Right lobe of liver (tissue), 4 donors: ENCODE results near the gene METTL26.

ENCODE experiments used
- POLR2A ChIP-seq: fragments of 450-650 bp; IDR thresholded peaks from one replicate; pipeline ENCODE4 v1.6.1; 2017; ENCODE audit warnings: antibody characterized with exemption, mild to moderate bottlenecking
- TF ChIP-seq, protein P1 (sequence below), 4 donors: fragments of 200-600 bp in 3 of 4; fragments of 450-650 bp in 1 of 4; IDR thresholded peaks; one replicate each; pipeline versions ENCODE4 v1.5.1 to v1.8.0; 2016 to 2022; ENCODE audit warnings: antibody characterized with exemption in 4 of 4, mild to moderate bottlenecking in 2 of 4
- donor health status: DM: no; HTN: no; CAD: no.
- donor health status: DM: no; HTN: no; CAD: no.
- donor health status: DM: no; HTN: yes; CAD: no.

DNA sequence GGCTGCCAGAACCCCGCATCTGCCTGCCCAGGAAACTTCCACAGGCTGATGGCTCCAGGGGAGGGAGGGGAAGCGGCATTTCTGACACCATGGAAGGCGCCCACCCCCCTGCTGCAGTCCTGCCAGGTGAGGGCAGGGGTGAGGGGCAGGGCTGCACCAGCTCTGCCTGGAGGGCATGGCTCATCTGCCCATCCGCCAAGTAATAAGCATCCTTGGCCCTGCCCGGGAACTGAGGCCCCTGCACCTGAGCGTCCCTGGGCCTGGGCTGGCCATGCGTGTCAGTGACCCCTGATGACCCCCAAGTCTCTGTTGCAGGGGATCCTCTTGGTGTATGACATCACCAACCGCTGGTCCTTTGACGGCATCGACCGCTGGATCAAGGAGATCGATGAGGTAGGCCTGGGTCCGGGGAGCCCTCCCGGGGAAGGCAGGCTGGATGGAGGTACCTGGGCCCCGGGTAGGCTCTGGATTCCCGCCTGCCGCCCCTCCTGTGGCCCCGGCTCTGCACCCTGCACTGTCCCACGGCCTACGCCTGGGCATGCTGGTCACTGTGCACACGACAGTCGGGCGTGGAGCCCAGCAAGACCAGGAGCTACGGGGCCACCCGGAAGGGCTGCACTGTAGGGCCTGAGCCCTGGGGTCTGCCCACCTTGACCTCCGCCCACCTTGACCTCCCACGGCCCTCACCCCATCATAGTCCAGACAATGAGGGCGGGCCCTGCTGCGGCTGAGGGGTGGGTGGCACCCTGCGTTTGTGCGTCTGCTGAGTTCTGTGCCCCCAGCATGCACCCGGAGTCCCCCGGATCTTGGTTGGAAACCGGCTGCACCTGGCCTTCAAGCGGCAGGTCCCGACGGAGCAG lies 10.8 kb downstream of the METTL26 start:
- TF ChIP-seq, protein P1, sequence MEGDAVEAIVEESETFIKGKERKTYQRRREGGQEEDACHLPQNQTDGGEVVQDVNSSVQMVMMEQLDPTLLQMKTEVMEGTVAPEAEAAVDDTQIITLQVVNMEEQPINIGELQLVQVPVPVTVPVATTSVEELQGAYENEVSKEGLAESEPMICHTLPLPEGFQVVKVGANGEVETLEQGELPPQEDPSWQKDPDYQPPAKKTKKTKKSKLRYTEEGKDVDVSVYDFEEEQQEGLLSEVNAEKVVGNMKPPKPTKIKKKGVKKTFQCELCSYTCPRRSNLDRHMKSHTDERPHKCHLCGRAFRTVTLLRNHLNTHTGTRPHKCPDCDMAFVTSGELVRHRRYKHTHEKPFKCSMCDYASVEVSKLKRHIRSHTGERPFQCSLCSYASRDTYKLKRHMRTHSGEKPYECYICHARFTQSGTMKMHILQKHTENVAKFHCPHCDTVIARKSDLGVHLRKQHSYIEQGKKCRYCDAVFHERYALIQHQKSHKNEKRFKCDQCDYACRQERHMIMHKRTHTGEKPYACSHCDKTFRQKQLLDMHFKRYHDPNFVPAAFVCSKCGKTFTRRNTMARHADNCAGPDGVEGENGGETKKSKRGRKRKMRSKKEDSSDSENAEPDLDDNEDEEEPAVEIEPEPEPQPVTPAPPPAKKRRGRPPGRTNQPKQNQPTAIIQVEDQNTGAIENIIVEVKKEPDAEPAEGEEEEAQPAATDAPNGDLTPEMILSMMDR (IDR thresholded peaks at IDR 0.05) = no peak
- no peak for TF ChIP-seq POLR2A
